IPS-18c (cell line): ENCODE measurements around the gene EXOC4.

Experiments used
- H3K4me3 ChIP-seq: 2 replicates; pipeline ENCODE4 v1.7.0; 2013; ENCODE audit warnings: low read depth, mild to moderate bottlenecking, low read length, moderate library complexity; ENCODE audit not compliant: insufficient read depth
- H3K9me3 ChIP-seq: one replicate; pipeline ENCODE4 v1.6.1; 2013; ENCODE audit warnings: mild to moderate bottlenecking, low read length, moderate library complexity; ENCODE audit not compliant: control insufficient read depth, insufficient read depth

Gene EXOC4

GRCh38 chr7:133428876-133429275 is 176.0 kb downstream of the EXOC4 start:
- H3K4me3 ChIP-seq: no peak overlapping the region

GRCh38 chr7:133429371-133429770 is 176.5 kb downstream of the EXOC4 start:
- Histone ChIP-seq H3K9me3 (no peaks in the 10 kb centered on the region), H3K4me3 (no peak overlapping the region)

More at GRCh38 chr7:133428876-133429275, 176.0 kb downstream of the EXOC4 start:
- H3K9me3 ChIP-seq: no peaks in the 10 kb centered on the region

- Histone ChIP-seq H3K4me3 (no peak overlapping the region), H3K9me3 (no peaks in the 10 kb centered on the region)
Observed at GRCh38 chr7:133431134-133431724, 178.4 kb downstream of the EXOC4 start.

GRCh38 chr7:133433165-133433812 is 180.4 kb downstream of the EXOC4 start:
- H3K4me3 ChIP-seq: no peak overlapping the region
- no peaks in the 10 kb centered on the region for H3K9me3 ChIP-seq

GRCh38 chr7:133434246-133434865 is 181.5 kb downstream of the EXOC4 start:
- H3K9me3 ChIP-seq: no peaks in the 10 kb centered on the region
- H3K4me3 ChIP-seq: no peak overlapping the region

- H3K4me3 ChIP-seq: no peak overlapping the region
- H3K9me3 ChIP-seq: no peaks in the 10 kb centered on the region
Observed at GRCh38 chr7:133436014-133436428, 183.1 kb downstream of the EXOC4 start.

GRCh38 chr7:133437544-133437943 is 184.7 kb downstream of the EXOC4 start:
- Histone ChIP-seq H3K4me3 (no peak overlapping the region), H3K9me3 (no peaks in the 10 kb centered on the region)

GRCh38 chr7:133442818-133443217 is 189.9 kb downstream of the EXOC4 start:
- H3K9me3 ChIP-seq: no peaks in the 10 kb centered on the region
- no peak overlapping the region for H3K4me3 ChIP-seq

- Histone ChIP-seq H3K4me3 (no peak overlapping the region), H3K9me3 (no peaks in the 10 kb centered on the region)
Observed at GRCh38 chr7:133445617-133446016, 192.7 kb downstream of the EXOC4 start.

GRCh38 chr7:133448012-133448411 is 195.1 kb downstream of the EXOC4 start:
- no peak overlapping the region for H3K4me3 ChIP-seq
- H3K9me3 ChIP-seq: no peaks in the 10 kb centered on the region

GRCh38 chr7:133452577-133452976 is 199.7 kb downstream of the EXOC4 start:
- no peak overlapping the region for H3K4me3 ChIP-seq
- no peaks in the 10 kb centered on the region for H3K9me3 ChIP-seq

- Histone ChIP-seq H3K9me3 (peaks cover 2% of the 10 kb centered on the region), H3K4me3 (no peak overlapping the region)
Observed at GRCh38 chr7:133458688-133459087, 205.8 kb downstream of the EXOC4 start.

- H3K4me3 ChIP-seq: no peak overlapping the region
- H3K9me3 ChIP-seq: peaks cover 2% of the 10 kb centered on the region
Observed at GRCh38 chr7:133461421-133461820, 208.5 kb downstream of the EXOC4 start.

GRCh38 chr7:133475655-133476054 is 222.8 kb downstream of the EXOC4 start:
- no peaks in the 10 kb centered on the region for H3K9me3 ChIP-seq

GRCh38 chr7:133477791-133478190 is 224.9 kb downstream of the EXOC4 start:
- H3K9me3 ChIP-seq: no peaks in the 10 kb centered on the region

More at GRCh38 chr7:133475655-133476054, 222.8 kb downstream of the EXOC4 start:
- H3K4me3 ChIP-seq: no peak overlapping the region

GRCh38 chr7:133478591-133479135 is 225.8 kb downstream of the EXOC4 start:
- Histone ChIP-seq H3K9me3 (no peaks in the 10 kb centered on the region), H3K4me3 (no peak overlapping the region)

More at GRCh38 chr7:133477791-133478190, 224.9 kb downstream of the EXOC4 start:
- H3K4me3 ChIP-seq: no peak overlapping the region

GRCh38 chr7:133479456-133480065 is 226.7 kb downstream of the EXOC4 start:
- Histone ChIP-seq H3K4me3 (no peak overlapping the region), H3K9me3 (no peaks in the 10 kb centered on the region)

GRCh38 chr7:133480868-133481267 is 228.0 kb downstream of the EXOC4 start:
- Histone ChIP-seq H3K9me3 (no peaks in the 10 kb centered on the region), H3K4me3 (no peak overlapping the region)
